Gastroesophageal sphincter (tissue), 4 donors: ENCODE data around the gene CTLA4. TPM values are rescaled to one million over a fixed set of nuclear protein-coding genes. Genes with fewer than 3 reads are reported as not detected.

ENCODE experiments used
- ATAC-seq: fragments of 150-250 bp; one replicate; pipeline ENCODE4 v1.9.1; 2016; ENCODE audit warnings: mild to moderate bottlenecking, moderate library complexity
- H3K27ac ChIP-seq, 4 donors: fragments of 200-600 bp; sonication (generic) in 3 of 4; 1 replicate in 3 of 4; 2 replicates in 1 of 4; pipeline ENCODE4 v1.5.1; 2016 to 2019
- H3K27me3 ChIP-seq: fragments of 200-600 bp; sonication (generic); one replicate; pipeline ENCODE4 v1.5.1; 2019
- H3K36me3 ChIP-seq, 2 donors: fragments of 200-600 bp; sonication (generic); one replicate each; pipeline ENCODE4 v1.5.1; 2019; ENCODE audit warnings: control low read depth in 1 of 2
- H3K4me1 ChIP-seq, 3 donors: fragments of 200-600 bp; sonication (generic); 1 replicate in 2 of 3; 2 replicates in 1 of 3; pipeline ENCODE4 v1.5.1; 2016 to 2019; ENCODE audit warnings: control low read depth in 2 of 3
- H3K4me3 ChIP-seq, 2 donors: fragments of 200-600 bp; sonication (generic); one replicate each; pipeline ENCODE4 v1.5.1; 2019; ENCODE audit warnings: mild to moderate bottlenecking in 1 of 2, moderate library complexity in 1 of 2
- H3K9me3 ChIP-seq, 3 donors: fragments of 200-600 bp; sonication (generic); one replicate each; pipeline ENCODE4 v1.5.1; 2017 to 2019; ENCODE audit warnings: control low read depth in 2 of 3
- EP300 ChIP-seq: sonication (generic); formaldehyde crosslinking; IDR thresholded peaks from one replicate; pipeline ENCODE4 v1.6.1; 2017; ENCODE audit warnings: antibody characterized with exemption, mild to moderate bottlenecking
- POLR2A ChIP-seq, 2 donors: fragments of 450-650 bp; IDR thresholded peaks; one replicate each; pipeline ENCODE4 v1.6.1; 2017; ENCODE audit warnings: antibody characterized with exemption in 2 of 2, mild to moderate bottlenecking in 2 of 2, moderate library complexity in 1 of 2
- POLR2AphosphoS5 ChIP-seq: sonication (generic); formaldehyde crosslinking; IDR thresholded peaks from one replicate; pipeline ENCODE4 v1.6.1; 2017; ENCODE audit warnings: antibody characterized with exemption
- WGBS, 2 donors: methylation state at CpG; one replicate each; pipeline ENCODE4 v1.1.5; 2018; ENCODE audit warnings: low coverage in 1 of 2; 5-methylcytosine and 5-hydroxymethylcytosine counted together
- total RNA-seq, 4 donors: library from RNA; depleted of rRNA; stranded (reverse); fragments of >200 nt; gene quantifications; one replicate each; pipeline ENCODE4 v1.1.0, GENCODE V29; 2016
- TF ChIP-seq, protein P1 (sequence below), 4 experiments: fragments of 200-600 bp in 2 of 4; fragments of 450-650 bp in 2 of 4; sonication (generic) in 1 of 4; IDR thresholded peaks; one replicate each; pipeline ENCODE4 v1.5.1; 2017 to 2019; ENCODE audit warnings: antibody characterized with exemption in 4 of 4, mild to moderate bottlenecking in 2 of 4, moderate library complexity in 2 of 4

Gene CTLA4
- total RNA-seq, 4 donors from 2014 or later, result 0.81 TPM; not detected in 3

- no peak for TF ChIP-seq POLR2A (IDR thresholded peaks at IDR 0.05)
- TF ChIP-seq, protein P1, sequence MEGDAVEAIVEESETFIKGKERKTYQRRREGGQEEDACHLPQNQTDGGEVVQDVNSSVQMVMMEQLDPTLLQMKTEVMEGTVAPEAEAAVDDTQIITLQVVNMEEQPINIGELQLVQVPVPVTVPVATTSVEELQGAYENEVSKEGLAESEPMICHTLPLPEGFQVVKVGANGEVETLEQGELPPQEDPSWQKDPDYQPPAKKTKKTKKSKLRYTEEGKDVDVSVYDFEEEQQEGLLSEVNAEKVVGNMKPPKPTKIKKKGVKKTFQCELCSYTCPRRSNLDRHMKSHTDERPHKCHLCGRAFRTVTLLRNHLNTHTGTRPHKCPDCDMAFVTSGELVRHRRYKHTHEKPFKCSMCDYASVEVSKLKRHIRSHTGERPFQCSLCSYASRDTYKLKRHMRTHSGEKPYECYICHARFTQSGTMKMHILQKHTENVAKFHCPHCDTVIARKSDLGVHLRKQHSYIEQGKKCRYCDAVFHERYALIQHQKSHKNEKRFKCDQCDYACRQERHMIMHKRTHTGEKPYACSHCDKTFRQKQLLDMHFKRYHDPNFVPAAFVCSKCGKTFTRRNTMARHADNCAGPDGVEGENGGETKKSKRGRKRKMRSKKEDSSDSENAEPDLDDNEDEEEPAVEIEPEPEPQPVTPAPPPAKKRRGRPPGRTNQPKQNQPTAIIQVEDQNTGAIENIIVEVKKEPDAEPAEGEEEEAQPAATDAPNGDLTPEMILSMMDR (IDR thresholded peaks at IDR 0.05), result no peak
- no peak for TF ChIP-seq EP300
- TF ChIP-seq POLR2AphosphoS5, result no peak
- Histone ChIP-seq H3K27me3 (no peaks in the 10 kb centered on the region), H3K4me1 (no peaks in the 10 kb centered on the region), H3K4me3 (no peak overlapping the region), H3K27ac (peak overlapping the region in 1 of 4 donors; percentile 20), H3K9me3 (no peaks in the 10 kb centered on the region), H3K36me3 (no peaks in the 10 kb centered on the region)
- WGBS, 2 donors, result 68 to 69% methylated on average over 3 to 5 of the region's 6 CpGs
- ATAC-seq, result peak; percentile 18
These were observed 3.9 kb downstream of the CTLA4 start for GRCh38 chr2:203871371-203871983.

- Histone ChIP-seq H3K4me1 (peaks cover 0 to 8% (median 0%) of the 10 kb centered on the region in 3 donors), H3K9me3 (no peaks in the 10 kb centered on the region), H3K36me3 (no peaks in the 10 kb centered on the region), H3K4me3 (no peak overlapping the region), H3K27me3 (no peaks in the 10 kb centered on the region), H3K27ac (no peak overlapping the region)
- ATAC-seq, result no peak
- TF ChIP-seq POLR2AphosphoS5 (no peak), POLR2A (IDR thresholded peaks at IDR 0.05) (no peak), EP300 (no peak)
- TF ChIP-seq, protein P1 (IDR thresholded peaks at IDR 0.05), result no peak
- 83% methylated on average over 2 of the region's 2 CpGs; no CpG with 5 or more reads in 1 of the 2 donors for WGBS, 2 donors
These were observed 5.9 kb downstream of the CTLA4 start for GRCh38 chr2:203873461-203873860.

DNA sequence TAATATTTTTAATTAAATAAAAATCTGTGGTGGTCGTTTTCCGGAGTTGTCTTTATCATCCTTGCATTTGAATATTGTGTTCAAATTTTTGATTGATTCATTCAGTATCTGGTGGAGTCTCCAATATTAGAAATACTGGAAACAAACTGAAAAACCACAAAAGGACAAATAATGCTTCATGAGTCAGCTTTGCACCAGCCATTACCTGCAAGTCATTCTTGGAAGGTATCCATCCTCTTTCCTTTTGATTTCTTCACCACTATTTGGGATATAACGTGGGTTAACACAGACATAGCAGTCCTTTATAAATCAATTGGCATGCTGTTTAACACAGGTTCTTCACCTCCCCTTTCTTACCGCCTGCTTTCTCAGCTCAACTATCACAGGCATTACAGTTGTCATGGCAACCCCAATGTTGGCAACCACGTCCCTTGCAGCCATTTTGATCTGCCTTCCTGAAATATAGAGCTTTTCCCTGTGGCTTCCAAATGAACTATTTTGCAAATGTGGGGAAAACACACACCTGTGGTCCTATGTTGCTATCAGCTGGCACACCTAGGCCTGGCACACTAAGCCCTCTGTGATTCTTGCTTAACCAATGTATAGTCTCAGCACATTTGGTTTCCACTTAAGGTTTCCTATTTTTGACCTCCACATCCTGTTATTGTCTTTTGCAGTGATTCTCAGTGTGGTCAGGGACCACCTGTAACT is 6.5 kb downstream of the CTLA4 start:
- Histone ChIP-seq H3K36me3 (no peaks in the 10 kb centered on the region), H3K27me3 (no peaks in the 10 kb centered on the region), H3K4me1 (peaks cover 0 to 8% (median 0%) of the 10 kb centered on the region in 3 donors), H3K4me3 (no peak overlapping the region), H3K27ac (no peak overlapping the region), H3K9me3 (no peaks in the 10 kb centered on the region)
- 74 to 84% methylated on average over 5 of the region's 5 CpGs for WGBS, 2 donors
- TF ChIP-seq POLR2AphosphoS5, result no peak
- ATAC-seq, result no peak

GRCh38 chr2:203875471-203875870 is 7.9 kb downstream of the CTLA4 start:
- Histone ChIP-seq H3K4me1 (peaks cover 0 to 8% (median 0%) of the 10 kb centered on the region in 3 donors), H3K36me3 (no peaks in the 10 kb centered on the region), H3K4me3 (no peak overlapping the region), H3K27me3 (no peaks in the 10 kb centered on the region), H3K9me3 (no peaks in the 10 kb centered on the region), H3K27ac (no peak overlapping the region)
- TF ChIP-seq POLR2AphosphoS5 (no peak), POLR2A (IDR thresholded peaks at IDR 0.05) (no peak), EP300 (no peak)
- TF ChIP-seq, protein P1 (IDR thresholded peaks at IDR 0.05), result no peak
- ATAC-seq, result no peak
- 87 to 95% methylated on average over 2 to 4 of the region's 4 CpGs for WGBS, 2 donors

- Histone ChIP-seq H3K36me3 (no peaks in the 10 kb centered on the region), H3K4me1 (peaks cover 0 to 8% (median 0%) of the 10 kb centered on the region in 3 donors), H3K9me3 (no peaks in the 10 kb centered on the region), H3K27me3 (no peaks in the 10 kb centered on the region), H3K27ac (no peak overlapping the region), H3K4me3 (no peak overlapping the region)
- TF ChIP-seq, protein P1 (IDR thresholded peaks at IDR 0.05), result no peak
- no peak for TF ChIP-seq EP300
- no peak for TF ChIP-seq POLR2A (IDR thresholded peaks at IDR 0.05)
- TF ChIP-seq POLR2AphosphoS5, result no peak
- 54 to 67% methylated on average over 3 of the region's 3 CpGs for WGBS, 2 donors
- ATAC-seq, result no peak
These were observed 8.8 kb downstream of the CTLA4 start for GRCh38 chr2:203876328-203876727.
